CD4-positive, alpha-beta memory T cell (primary cell): ENCODE measurements around the gene DNM3. TPM values are rescaled to one million over a fixed set of nuclear protein-coding genes. Genes with fewer than 3 reads are reported as not detected.

Experiments
- CTCF ChIA-PET: fragments of 350-600 bp; sonication (Branson Sonifier 250); formaldehyde crosslinking; loops from one replicate; lab custom pipeline; 2021; ENCODE audit warnings: inconsistent platforms; ENCODE audit not compliant: partially characterized antibody; lab: Charles Lee
- POLR2A ChIA-PET: fragments of 350-600 bp; sonication (Branson Sonifier 250); formaldehyde crosslinking; loops from one replicate; lab custom pipeline; 2021; ENCODE audit not compliant: partially characterized antibody; lab: Charles Lee
- DNase-seq, 5 donors: peaks; one replicate each; pipeline versions ENCODE4 v3.0.0 to v3.0.0-alpha.2; 2020 to 2022; ENCODE audit warnings: mixed read lengths in 1 of 5
- H3K27ac ChIP-seq: one replicate; pipeline ENCODE4 v1.7.0; 2013; ENCODE audit warnings: low read depth, low read length
- H3K27me3 ChIP-seq: 2 replicates; pipeline ENCODE4 v1.7.0; 2013; ENCODE audit warnings: mild to moderate bottlenecking, low read length, moderate library complexity; ENCODE audit not compliant: insufficient read depth
- H3K36me3 ChIP-seq: 2 replicates; pipeline ENCODE4 v1.7.0; 2013; ENCODE audit warnings: mild to moderate bottlenecking, low read length, moderate library complexity; ENCODE audit not compliant: insufficient read depth
- H3K4me1 ChIP-seq: 2 replicates; pipeline ENCODE4 v1.7.0; 2013; ENCODE audit warnings: mild to moderate bottlenecking, low read length, moderate library complexity; ENCODE audit not compliant: insufficient read depth
- H3K4me3 ChIP-seq, 2 donors: one replicate each; pipeline ENCODE4 v1.7.0; 2013; ENCODE audit warnings: low read length in 2 of 2, mild to moderate bottlenecking in 1 of 2
- H3K9me3 ChIP-seq, 2 donors: one replicate each; pipeline ENCODE4 v1.7.0; 2013; ENCODE audit warnings: low read length in 2 of 2, control low read depth in 1 of 2; ENCODE audit not compliant: control insufficient read depth in 1 of 2
- H3K27ac Mint-ChIP-seq, 7 donors: one replicate each; pipeline ENCODE4 v1.8.0; 2020 to 2021; ENCODE audit warnings: mixed read lengths in 7 of 7, mild to moderate bottlenecking in 6 of 7, inconsistent platforms in 3 of 7, moderate library complexity in 3 of 7
- H3K27me3 Mint-ChIP-seq, 2 donors: one replicate each; pipeline ENCODE4 v1.8.0; 2020 to 2021; ENCODE audit warnings: mixed read lengths in 2 of 2
- H3K36me3 Mint-ChIP-seq, 2 donors: one replicate each; pipeline ENCODE4 v1.8.0; 2020 to 2021; ENCODE audit warnings: mixed read lengths in 2 of 2, inconsistent platforms in 1 of 2, mild to moderate bottlenecking in 1 of 2
- H3K4me1 Mint-ChIP-seq, 4 donors: one replicate each; pipeline ENCODE4 v1.8.0; 2020 to 2021; ENCODE audit warnings: mixed read lengths in 4 of 4, mild to moderate bottlenecking in 1 of 4
- H3K4me3 Mint-ChIP-seq, 8 donors: one replicate each; pipeline ENCODE4 v1.8.0; 2020 to 2021; ENCODE audit warnings: mixed read lengths in 8 of 8, mild to moderate bottlenecking in 7 of 8, moderate library complexity in 6 of 8, inconsistent platforms in 3 of 8
- H3K9me3 Mint-ChIP-seq, 8 donors: one replicate each; pipeline ENCODE4 v1.8.0; 2020 to 2021; ENCODE audit warnings: mixed read lengths in 8 of 8, mild to moderate bottlenecking in 5 of 8, inconsistent platforms in 3 of 8, moderate library complexity in 1 of 8
- intact Hi-C: fragments of 100-400 bp; cut with micrococcal nuclease; formaldehyde crosslinking; loops from one replicate; pipeline ENCODE4 v1.15.1; 2023
- polyA plus RNA-seq, 2 donors: library from polyadenylated mRNA; unstranded; fragments of 300-500 nt; fragmentation: Illumina TruSeq; gene quantifications; one replicate each; pipeline ENCODE4 v1.2.3, GENCODE V29; 2021
- total RNA-seq, 2 experiments: library from RNA; stranded (reverse); gene quantifications; one replicate each; pipeline ENCODE4 v1.2.3, GENCODE V29; 2021

DNM3 gene
- total and polyA plus RNA-seq, 4 experiments from 2014 or later = 0.37 to 2.7 (median 1.4) TPM

GRCh38 chr1:172425339-172425738 lies 584.0 kb downstream of the DNM3 start:
- peak overlapping the region in 1 of 7 donors; percentile 12 for H3K27ac Mint-ChIP-seq
- no peaks in the 10 kb centered on the region for H3K27me3 ChIP-seq
- POLR2A ChIA-PET = interaction anchor here (0.8 kb wide), 1 partner anchor 423 kb away, joined by 3 read pairs; no protein-coding TSS in a partner anchor
- no peaks in the 10 kb centered on the region for H3K27me3 Mint-ChIP-seq
- peaks cover 0 to 2% (median 0%) of the 10 kb centered on the region in 8 donors for H3K9me3 Mint-ChIP-seq
- H3K9me3 ChIP-seq = no peaks in the 10 kb centered on the region
- no peaks in the 10 kb centered on the region for H3K36me3 ChIP-seq
- H3K4me1 ChIP-seq = peaks cover 34% of the 10 kb centered on the region
- no peak overlapping the region for H3K4me3 ChIP-seq
- CTCF ChIA-PET = interaction anchor here (1.0 to 8.9 kb wide), 5 partner anchors 10 to 424 kb away, joined by 3 to 56 read pairs (median 4); no protein-coding TSS in a partner anchor
- H3K4me3 Mint-ChIP-seq = no peak overlapping the region
- no peak overlapping the region for H3K27ac ChIP-seq
- intact Hi-C loops = loop anchor here (10.0 kb wide), 1 partner anchor 781 kb away; no protein-coding TSS in a partner anchor
- peaks cover 10 to 15% (median 12%) of the 10 kb centered on the region in 4 donors for H3K4me1 Mint-ChIP-seq
- DNase-seq = no peak
- no peaks in the 10 kb centered on the region for H3K36me3 Mint-ChIP-seq

GRCh38 chr1:172427191-172427590 lies 585.9 kb downstream of the DNM3 start:
- CTCF ChIA-PET = interaction anchor here (1.7 to 8.9 kb wide), 5 partner anchors 15 to 425 kb away, joined by 6 to 135 read pairs (median 7); partner anchors contain the start of gene PIGC
- peaks cover 19 to 28% (median 26%) of the 10 kb centered on the region in 4 donors for H3K4me1 Mint-ChIP-seq
- no peak overlapping the region for H3K27ac Mint-ChIP-seq
- peaks cover 0 to 2% (median 0%) of the 10 kb centered on the region in 8 donors for H3K9me3 Mint-ChIP-seq
- DNase-seq = peak in 3 of 5 donors; percentile 4 to 27 (median 24)
- no peaks in the 10 kb centered on the region for H3K27me3 Mint-ChIP-seq
- intact Hi-C loops = loop anchor here (10.0 kb wide), 1 partner anchor 782 kb away; no protein-coding TSS in a partner anchor
- Histone ChIP-seq H3K4me3 (peak overlapping the region in 1 of 2 donors; percentile 30), H3K27ac (peak overlapping the region; percentile 30), H3K36me3 (no peaks in the 10 kb centered on the region), H3K4me1 (peaks cover 52% of the 10 kb centered on the region), H3K27me3 (no peaks in the 10 kb centered on the region), H3K9me3 (no peaks in the 10 kb centered on the region)
- H3K4me3 Mint-ChIP-seq = no peak overlapping the region
- POLR2A ChIA-PET = interaction anchor here (3.2 kb wide), 1 partner anchor 16 kb away, joined by 21 read pairs; the partner anchor contains the start of gene PIGC
- no peaks in the 10 kb centered on the region for H3K36me3 Mint-ChIP-seq

DNA sequence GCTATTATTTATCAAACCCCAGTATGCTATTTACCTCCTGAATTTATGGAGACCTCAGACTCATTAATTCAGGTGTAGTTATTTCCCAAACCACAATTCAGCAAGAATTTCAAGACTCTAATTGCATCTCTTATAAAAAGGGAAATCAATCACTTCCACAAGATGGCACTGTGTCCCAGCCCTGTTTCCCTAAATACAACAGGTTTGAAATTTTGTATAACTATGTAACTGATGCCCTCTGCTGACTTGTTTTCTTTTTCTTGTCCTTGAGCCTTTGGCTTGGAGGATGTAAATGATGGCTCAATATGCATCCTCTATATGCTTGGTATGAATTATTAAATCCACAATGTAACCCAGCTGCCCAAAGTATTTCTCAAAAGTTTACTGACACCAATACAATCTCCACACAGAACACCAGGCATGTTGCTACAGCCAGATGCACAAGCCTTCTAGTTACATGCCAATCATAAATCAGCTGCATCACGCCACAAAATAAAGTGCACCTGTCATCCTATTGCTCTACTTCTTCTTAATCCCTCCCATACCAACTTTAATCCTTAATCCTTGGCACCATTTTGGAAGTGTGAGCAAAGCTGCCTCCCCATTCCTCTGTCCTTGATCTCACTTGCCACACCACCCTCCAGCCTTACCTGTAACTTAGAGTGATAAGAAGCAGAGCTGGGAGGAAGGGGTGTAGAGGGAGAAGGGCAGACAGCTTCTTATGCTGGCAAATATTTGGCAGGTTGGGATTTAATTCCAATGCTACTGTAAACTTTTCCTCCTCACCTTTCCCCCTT lies 588.2 kb downstream of the DNM3 start:
- peaks cover 0 to 5% (median 0%) of the 10 kb centered on the region in 8 donors for H3K9me3 Mint-ChIP-seq
- CTCF ChIA-PET = interaction anchor here (0.8 to 8.9 kb wide), 15 partner anchors 11 to 629 kb away, joined by 3 to 135 read pairs (median 4); partner anchors contain the start of gene PIGC
- Histone ChIP-seq H3K36me3 (no peaks in the 10 kb centered on the region), H3K4me1 (peaks cover 59% of the 10 kb centered on the region), H3K9me3 (no peaks in the 10 kb centered on the region), H3K27ac (no peak overlapping the region), H3K4me3 (no peak overlapping the region), H3K27me3 (no peaks in the 10 kb centered on the region)
- peak; percentile 49 to 63 (median 56) for DNase-seq
- peak overlapping the region in 6 of 7 donors; percentile 5 to 72 (median 56) for H3K27ac Mint-ChIP-seq
- peak overlapping the region in 2 of 8 donors; percentile 26 to 39 for H3K4me3 Mint-ChIP-seq
- intact Hi-C loops = loop anchor here (1.0 to 10.0 kb wide), 8 partner anchors 15 to 785 kb away; partner anchors contain the start of gene PIGC
- H3K4me1 Mint-ChIP-seq = peaks cover 31 to 49% (median 41%) of the 10 kb centered on the region in 4 donors
- POLR2A ChIA-PET = interaction anchor here (0.5 to 3.2 kb wide), 4 partner anchors 14 to 132 kb away, joined by 3 to 21 read pairs (median 5); partner anchors contain the start of gene PIGC
- no peaks in the 10 kb centered on the region for H3K27me3 Mint-ChIP-seq
- H3K36me3 Mint-ChIP-seq = peaks cover 0 to 9% of the 10 kb centered on the region in 2 donors

GRCh38 chr1:172430128-172430454 lies 588.8 kb downstream of the DNM3 start:
- peaks cover 0 to 10% of the 10 kb centered on the region in 2 donors for H3K36me3 Mint-ChIP-seq
- peaks cover 0 to 5% (median 0%) of the 10 kb centered on the region in 8 donors for H3K9me3 Mint-ChIP-seq

DNA sequence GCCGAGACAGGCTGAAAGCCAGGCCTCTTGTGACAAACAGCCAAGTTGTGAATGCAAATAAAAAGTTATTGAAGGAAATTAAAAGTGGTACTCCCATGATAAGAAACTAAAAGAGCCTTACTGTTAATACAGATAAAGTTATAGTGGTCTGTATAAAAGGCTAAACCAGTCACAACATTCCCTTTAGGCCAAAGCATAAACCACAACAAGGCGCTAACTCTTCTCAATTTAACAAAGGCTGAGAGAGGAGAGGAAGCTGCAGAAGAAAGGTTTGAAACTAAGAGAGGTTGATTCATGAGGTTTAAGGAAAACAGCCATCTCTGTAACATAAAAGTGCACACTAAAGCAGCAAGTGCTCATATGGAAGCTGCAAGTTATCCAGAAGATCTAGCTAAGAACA lies 589.9 kb downstream of the DNM3 start:
- POLR2A ChIA-PET = interaction anchor here (0.6 to 2.6 kb wide), 6 partner anchors 12 to 706 kb away, joined by 3 to 24 read pairs (median 4); partner anchors contain the start of genes PIGC and SUCO
- Histone ChIP-seq H3K27me3 (no peaks in the 10 kb centered on the region), H3K36me3 (no peaks in the 10 kb centered on the region), H3K9me3 (no peaks in the 10 kb centered on the region), H3K27ac (peak overlapping the region; percentile 23), H3K4me3 (no peak overlapping the region), H3K4me1 (peaks cover 58% of the 10 kb centered on the region)
- no peak for DNase-seq
- H3K36me3 Mint-ChIP-seq = peaks cover 2 to 10% of the 10 kb centered on the region in 2 donors
- H3K4me3 Mint-ChIP-seq = peak overlapping the region in 7 of 8 donors; percentile 11 to 61 (median 36)
- CTCF ChIA-PET = interaction anchor here (0.9 to 8.9 kb wide), 10 partner anchors 11 to 429 kb away, joined by 4 to 135 read pairs (median 6); partner anchors contain the start of gene PIGC
- H3K9me3 Mint-ChIP-seq = peaks cover 0 to 5% (median under 1%) of the 10 kb centered on the region in 8 donors
- H3K27ac Mint-ChIP-seq = peak overlapping the region; percentile 59 to 85 (median 78)
- intact Hi-C loops = no loop called here
- H3K4me1 Mint-ChIP-seq = peaks cover 35 to 55% (median 43%) of the 10 kb centered on the region in 4 donors
- no peaks in the 10 kb centered on the region for H3K27me3 Mint-ChIP-seq

More at GRCh38 chr1:172430128-172430454, 588.8 kb downstream of the DNM3 start:
- H3K27ac Mint-ChIP-seq = peak overlapping the region in 3 of 7 donors; percentile 5 to 70 (median 22)
- Histone ChIP-seq H3K27ac (no peak overlapping the region), H3K4me1 (peaks cover 59% of the 10 kb centered on the region), H3K9me3 (no peaks in the 10 kb centered on the region), H3K27me3 (no peaks in the 10 kb centered on the region), H3K36me3 (no peaks in the 10 kb centered on the region), H3K4me3 (no peak overlapping the region)
- no peak overlapping the region for H3K4me3 Mint-ChIP-seq
- ChIA-PET CTCF (interaction anchor here (0.8 to 8.9 kb wide), 13 partner anchors 12 to 630 kb away, joined by 3 to 135 read pairs (median 4); partner anchors contain the start of gene PIGC), POLR2A (interaction anchor here (0.5 to 3.2 kb wide), 3 partner anchors 13 to 25 kb away, joined by 3 to 21 read pairs (median 4); partner anchors contain the start of gene PIGC)
- intact Hi-C loops = no loop called here
- no peak for DNase-seq
- no peaks in the 10 kb centered on the region for H3K27me3 Mint-ChIP-seq
- H3K4me1 Mint-ChIP-seq = peaks cover 32 to 49% (median 41%) of the 10 kb centered on the region in 4 donors

DNA sequence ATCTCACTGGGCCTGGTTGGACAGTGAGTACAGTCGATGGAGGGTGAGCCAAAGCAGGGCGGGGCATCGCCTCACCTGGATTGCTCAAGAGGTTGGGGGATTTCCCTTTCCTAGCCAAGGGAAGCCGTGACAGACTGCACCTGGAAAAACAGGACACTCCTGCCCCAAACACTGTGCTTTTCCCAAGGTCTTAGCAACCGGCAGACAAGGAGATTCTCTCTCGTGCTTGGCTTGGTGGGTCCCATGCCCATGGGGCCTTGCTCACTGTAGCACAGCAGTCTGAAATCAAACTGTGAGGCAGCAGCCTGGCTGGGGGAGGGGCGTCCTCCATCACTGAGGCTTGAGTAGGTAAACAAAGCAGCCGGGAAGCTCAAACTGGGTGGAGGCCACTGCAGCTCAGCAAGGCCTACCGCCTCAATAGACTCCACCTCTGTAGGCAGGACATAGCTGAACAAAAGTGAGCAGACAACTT lies 590.5 kb downstream of the DNM3 start:
- peak overlapping the region; percentile 59 to 85 (median 78) for H3K27ac Mint-ChIP-seq
- Histone ChIP-seq H3K4me1 (peaks cover 52% of the 10 kb centered on the region), H3K4me3 (no peak overlapping the region), H3K9me3 (no peaks in the 10 kb centered on the region), H3K36me3 (no peaks in the 10 kb centered on the region), H3K27me3 (no peaks in the 10 kb centered on the region), H3K27ac (peak overlapping the region; percentile 23)
- H3K4me1 Mint-ChIP-seq = peaks cover 35 to 55% (median 43%) of the 10 kb centered on the region in 4 donors
- H3K4me3 Mint-ChIP-seq = peak overlapping the region in 7 of 8 donors; percentile 11 to 61 (median 36)
- peak in 4 of 5 donors; percentile 18 to 45 (median 28) for DNase-seq
- POLR2A ChIA-PET = interaction anchor here (0.6 to 2.6 kb wide), 10 partner anchors 12 to 706 kb away, joined by 3 to 24 read pairs (median 4); partner anchors contain the start of genes PIGC and SUCO
- intact Hi-C loops = no loop called here
- peaks cover 0 to 5% (median under 1%) of the 10 kb centered on the region in 8 donors for H3K9me3 Mint-ChIP-seq
- H3K36me3 Mint-ChIP-seq = peaks cover 4 to 10% of the 10 kb centered on the region in 2 donors
- H3K27me3 Mint-ChIP-seq = no peaks in the 10 kb centered on the region
- CTCF ChIA-PET = interaction anchor here (0.9 to 8.9 kb wide), 11 partner anchors 11 to 430 kb away, joined by 4 to 135 read pairs (median 5); partner anchors contain the start of gene PIGC
